ENCODE data around the gene SLC17A2.
"Not testable (repeated sequence)": the region's sequence is repeated elsewhere in the genome, so short reads cannot be mapped to it uniquely, and the experiment has no call there.

The SLC17A2 gene

GRCh38 chr6:25951296-25952032 lies 21.0 kb upstream of the SLC17A2 start:
- DNase-seq (ENCODE audit: low read depth in 2 of 2) = no peak

GRCh38 chr6:25950297-25950696 lies 19.8 kb upstream of the SLC17A2 start:
- DNase-seq (ENCODE audit: low read depth in 2 of 2) = no peak

- no peak for DNase-seq (ENCODE audit: low read depth in 2 of 2)
Measured at GRCh38 chr6:25949695-25950094, 19.2 kb upstream of the SLC17A2 start.

- DNase-seq (ENCODE audit: low read depth in 2 of 2) = not testable (repeated sequence)
Measured at GRCh38 chr6:25947492-25947891, 17.0 kb upstream of the SLC17A2 start.

GRCh38 chr6:25946631-25947030 lies 16.1 kb upstream of the SLC17A2 start:
- no peak for DNase-seq (ENCODE audit: low read depth in 2 of 2)

DNA sequence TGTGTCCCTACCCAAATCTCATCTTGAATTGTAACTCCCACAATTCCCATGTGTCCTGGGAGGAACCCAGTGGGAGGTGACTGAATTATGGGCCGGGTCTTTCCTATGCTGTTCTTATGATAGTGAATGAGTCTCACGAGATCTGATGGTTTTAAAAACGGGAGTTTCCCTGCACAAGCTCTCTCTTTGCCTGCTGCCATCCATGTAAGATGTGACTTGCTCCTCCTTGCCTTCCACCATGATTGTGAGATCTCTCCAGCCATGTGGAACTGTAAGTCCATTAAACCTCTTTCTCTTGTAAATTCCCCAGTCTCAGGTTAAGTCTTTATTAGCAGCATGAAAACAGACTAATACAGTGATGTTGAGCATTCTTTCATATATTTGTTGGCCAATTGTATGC lies 15.2 kb upstream of the SLC17A2 start:
- DNase-seq (ENCODE audit: low read depth in 2 of 2) = not testable (repeated sequence)

GRCh38 chr6:25944688-25945574 lies 14.4 kb upstream of the SLC17A2 start:
- DNase-seq (ENCODE audit: low read depth in 2 of 2) = no peak

- no peak for DNase-seq (ENCODE audit: low read depth in 2 of 2)
Measured at GRCh38 chr6:25943887-25944286, 13.4 kb upstream of the SLC17A2 start.

- DNase-seq (ENCODE audit: low read depth in 2 of 2) = no peak
Measured at GRCh38 chr6:25942561-25943147, 12.2 kb upstream of the SLC17A2 start.

GRCh38 chr6:25939593-25939992 lies 9.1 kb upstream of the SLC17A2 start:
- DNase-seq (ENCODE audit: low read depth in 2 of 2) = no peak

DNA sequence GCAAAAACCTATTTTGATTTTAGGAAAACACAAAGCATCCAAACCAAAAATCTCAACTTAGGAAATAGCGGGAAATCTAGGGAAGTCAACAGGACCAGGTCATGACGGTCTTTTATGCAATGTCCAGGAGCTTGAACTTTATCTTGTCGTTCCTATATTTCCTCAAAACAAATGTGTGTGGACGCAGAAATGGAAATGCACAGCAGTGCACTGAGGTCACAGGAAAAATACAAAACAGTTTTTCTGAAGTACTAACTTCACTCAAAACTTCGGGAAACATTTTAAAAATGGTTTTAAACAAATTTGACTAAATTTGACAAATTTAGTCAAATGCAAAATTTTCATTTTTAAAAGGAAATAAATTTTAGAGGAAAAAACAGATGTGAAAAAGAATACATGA lies 5.5 kb upstream of the SLC17A2 start:
- no peak for DNase-seq (ENCODE audit: low read depth in 2 of 2)

GRCh38 chr6:25934735-25935313 lies 4.3 kb upstream of the SLC17A2 start:
- no peak for DNase-seq (ENCODE audit: low read depth in 2 of 2)

- no peak for DNase-seq (ENCODE audit: low read depth in 2 of 2)
Measured at GRCh38 chr6:25934156-25934555, 3.7 kb upstream of the SLC17A2 start.

DNA sequence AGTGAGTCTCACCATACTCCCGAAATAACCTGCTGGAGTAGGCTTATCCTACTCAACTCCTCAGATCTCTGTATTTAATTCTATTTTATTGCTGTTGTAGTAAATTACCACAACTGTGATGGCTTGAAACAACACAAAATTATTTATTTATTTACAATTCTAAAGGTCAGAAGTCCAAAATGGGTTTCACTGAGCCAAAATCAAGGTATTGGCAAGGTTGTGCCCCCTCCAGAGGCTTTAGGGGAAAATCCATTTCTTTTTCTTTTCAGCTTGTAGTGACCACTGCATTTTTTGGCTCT lies 869 bp upstream of the SLC17A2 start:
- no peak for DNase-seq (ENCODE audit: low read depth in 2 of 2)

- DNase-seq (ENCODE audit: low read depth in 2 of 2) = not testable (repeated sequence)
Measured at GRCh38 chr6:25929785-25930184, 706 bp downstream of the SLC17A2 start.

DNA sequence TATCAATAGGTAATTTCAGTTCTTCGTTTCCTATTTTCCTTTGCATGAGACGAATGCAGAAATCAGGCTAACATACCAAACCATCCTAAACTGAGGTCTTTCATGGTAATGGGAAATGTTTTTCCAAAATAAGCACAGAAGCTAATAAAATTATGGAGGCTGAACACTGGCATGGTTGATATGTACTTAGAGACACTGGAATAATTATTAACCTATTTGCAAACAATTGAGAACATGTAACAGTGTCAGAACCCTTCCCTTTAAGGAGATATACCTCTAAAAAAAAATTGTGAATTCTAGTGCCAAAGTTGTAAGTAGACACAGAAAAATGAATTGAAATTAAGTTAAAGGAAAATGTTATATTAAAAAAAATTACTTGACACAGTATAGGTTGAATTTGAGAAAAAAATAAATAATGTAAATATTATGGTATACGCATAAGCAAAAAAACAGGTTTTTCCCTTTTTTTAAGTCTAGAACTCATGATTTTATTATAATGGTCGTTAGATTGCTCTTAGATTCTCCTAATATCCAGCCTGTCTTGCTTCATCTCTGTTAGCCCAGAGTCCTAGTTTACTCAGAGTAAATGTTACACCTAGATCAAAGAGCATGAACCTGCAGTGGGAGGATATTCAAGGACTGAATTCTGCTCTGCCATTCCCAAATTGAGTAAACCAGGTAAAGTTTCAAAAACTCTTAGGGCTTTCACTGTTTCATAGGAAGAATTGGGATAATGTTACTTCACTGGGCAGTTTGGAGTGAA lies 1.7 kb downstream of the SLC17A2 start:
- DNase-seq (ENCODE audit: low read depth in 2 of 2) = no peak

GRCh38 chr6:25927756-25928216 lies 2.7 kb downstream of the SLC17A2 start:
- no peak for DNase-seq (ENCODE audit: low read depth in 2 of 2)

DNA sequence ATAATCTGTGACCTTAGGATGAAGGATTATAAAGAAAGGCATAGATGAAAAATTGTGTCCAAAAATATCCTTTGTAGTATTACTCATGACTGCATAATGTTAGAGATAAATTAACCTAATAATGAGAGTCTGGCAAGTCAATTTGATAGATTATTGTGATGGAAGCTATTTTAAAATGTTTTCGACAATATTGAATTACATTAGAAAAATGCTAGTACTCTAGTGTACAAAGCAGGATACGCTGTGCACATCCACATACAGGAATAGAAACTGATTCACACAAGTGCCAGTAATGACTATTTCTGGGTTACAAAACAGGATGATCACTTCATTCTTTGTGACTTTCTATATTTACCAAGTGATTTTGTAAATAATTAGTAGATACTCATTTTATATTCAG lies 3.3 kb downstream of the SLC17A2 start:
- no peak for DNase-seq (ENCODE audit: low read depth in 2 of 2)

DNA sequence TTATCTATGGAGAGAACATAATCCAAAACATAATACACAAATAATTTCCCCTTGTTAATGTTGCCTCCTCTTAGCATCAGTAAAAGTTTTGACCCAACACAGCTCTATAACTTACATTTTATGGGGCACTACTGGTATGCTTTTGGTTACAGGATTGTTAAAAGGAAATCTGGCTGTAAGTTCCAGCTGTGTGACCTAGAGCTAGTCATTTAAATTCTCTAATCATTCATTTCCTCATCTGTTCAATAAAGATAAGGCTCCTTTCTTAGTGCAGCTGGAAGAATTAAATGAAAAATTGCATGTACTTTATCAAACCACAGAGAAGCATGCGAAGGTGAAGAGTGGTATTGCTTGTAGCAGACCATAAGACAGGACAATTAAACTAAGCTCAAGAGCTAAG lies 4.6 kb downstream of the SLC17A2 start:
- DNase-seq (ENCODE audit: low read depth in 2 of 2) = no peak

GRCh38 chr6:25922301-25922700 lies 8.2 kb downstream of the SLC17A2 start:
- DNase-seq (ENCODE audit: low read depth in 2 of 2) = no peak

- no peak for DNase-seq (ENCODE audit: low read depth in 2 of 2)
Measured at GRCh38 chr6:25921525-25922203, 8.8 kb downstream of the SLC17A2 start.

Data from stimulated activated CD4-positive, alpha-beta T cell treated with anti-CD3 and anti-CD28 coated beads, Interleukin-1b, Interleukin-23, amount 100 ng/mL, for 1 hour (primary cell).